Iris pigment epithelial cell (primary cell): Measurements from ENCODE around the gene AP5B1.
A peak's percentile ranks its signal among the peaks of the same experiment; 100 is the strongest.
"Not testable (repeated sequence)": the region's sequence is repeated elsewhere in the genome, so short reads cannot be mapped to it uniquely, and the experiment has no call there.

ENCODE experiments used
- DNase-seq: peaks from one replicate; pipeline ENCODE4 v3.0.0-alpha.2; 2011; ENCODE audit warnings: low read depth

Gene AP5B1

GRCh38 chr11:65786008-65786785 lies 5.4 kb upstream of the AP5B1 start:
- no peak for DNase-seq

- no peak for DNase-seq
Observed at GRCh38 chr11:65785319-65786007, 4.7 kb upstream of the AP5B1 start.

DNA sequence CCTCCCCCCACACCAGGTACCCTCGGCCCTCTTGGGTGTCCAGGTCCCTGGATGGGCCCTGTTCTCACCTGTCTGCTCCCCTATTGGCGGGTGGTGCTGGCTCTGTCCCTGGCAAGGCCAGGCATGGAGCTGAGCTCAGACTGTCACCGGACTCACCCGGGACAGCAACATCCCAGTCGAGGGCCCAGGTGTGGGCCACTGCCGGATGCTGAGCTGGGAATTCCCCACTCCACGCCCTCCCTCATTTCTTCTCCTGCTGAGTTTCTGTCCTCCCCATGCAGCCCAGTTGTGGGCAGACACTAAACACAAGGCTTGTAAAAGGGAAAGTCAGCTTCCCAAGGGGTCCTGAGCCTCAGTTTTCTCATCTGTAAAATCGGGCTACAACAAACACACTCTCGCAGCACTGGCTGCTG lies 2.0 kb upstream of the AP5B1 start:
- no peak for DNase-seq

DNA sequence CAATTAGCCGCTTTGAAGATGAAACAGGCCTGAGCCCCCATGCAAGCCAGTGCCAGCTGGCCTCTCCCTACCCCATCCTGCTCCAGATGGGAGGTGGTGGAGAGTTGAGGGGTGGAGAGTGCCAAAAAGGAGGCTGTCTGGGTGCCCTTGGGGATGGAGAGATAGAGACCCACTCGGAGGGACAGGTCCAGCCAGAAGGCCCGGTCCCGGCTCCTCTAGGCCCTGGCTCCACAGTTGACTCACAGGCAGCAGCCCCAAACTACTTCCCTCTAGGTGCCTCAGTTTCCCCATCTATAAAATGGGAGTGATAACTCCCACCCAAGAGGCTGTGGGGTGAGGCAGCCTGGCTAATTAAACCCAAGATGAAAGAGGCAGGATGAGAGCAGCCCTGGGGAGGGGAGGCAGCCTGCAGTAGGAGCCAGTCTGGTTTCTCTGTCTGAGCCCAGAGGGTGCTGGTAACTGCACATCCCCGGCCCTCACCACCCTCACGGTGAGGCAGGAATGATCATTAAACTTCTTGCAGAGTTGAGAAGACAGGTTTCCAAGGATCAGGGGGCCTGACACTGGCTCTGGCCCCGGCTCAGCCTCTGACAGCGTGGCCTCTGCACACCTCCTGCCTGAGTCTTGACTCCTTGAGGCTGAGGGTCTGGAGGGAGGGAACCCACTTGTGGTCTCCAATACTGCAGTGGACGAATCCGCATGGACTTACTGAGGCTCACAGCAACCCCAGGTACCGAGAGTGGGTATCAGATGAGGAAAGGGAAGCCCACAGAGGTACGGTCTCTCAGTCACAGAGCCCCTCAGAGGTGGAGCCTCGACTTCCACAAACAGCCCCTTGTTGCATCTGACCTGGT lies 1.4 kb upstream of the AP5B1 start:
- DNase-seq = no peak

DNA sequence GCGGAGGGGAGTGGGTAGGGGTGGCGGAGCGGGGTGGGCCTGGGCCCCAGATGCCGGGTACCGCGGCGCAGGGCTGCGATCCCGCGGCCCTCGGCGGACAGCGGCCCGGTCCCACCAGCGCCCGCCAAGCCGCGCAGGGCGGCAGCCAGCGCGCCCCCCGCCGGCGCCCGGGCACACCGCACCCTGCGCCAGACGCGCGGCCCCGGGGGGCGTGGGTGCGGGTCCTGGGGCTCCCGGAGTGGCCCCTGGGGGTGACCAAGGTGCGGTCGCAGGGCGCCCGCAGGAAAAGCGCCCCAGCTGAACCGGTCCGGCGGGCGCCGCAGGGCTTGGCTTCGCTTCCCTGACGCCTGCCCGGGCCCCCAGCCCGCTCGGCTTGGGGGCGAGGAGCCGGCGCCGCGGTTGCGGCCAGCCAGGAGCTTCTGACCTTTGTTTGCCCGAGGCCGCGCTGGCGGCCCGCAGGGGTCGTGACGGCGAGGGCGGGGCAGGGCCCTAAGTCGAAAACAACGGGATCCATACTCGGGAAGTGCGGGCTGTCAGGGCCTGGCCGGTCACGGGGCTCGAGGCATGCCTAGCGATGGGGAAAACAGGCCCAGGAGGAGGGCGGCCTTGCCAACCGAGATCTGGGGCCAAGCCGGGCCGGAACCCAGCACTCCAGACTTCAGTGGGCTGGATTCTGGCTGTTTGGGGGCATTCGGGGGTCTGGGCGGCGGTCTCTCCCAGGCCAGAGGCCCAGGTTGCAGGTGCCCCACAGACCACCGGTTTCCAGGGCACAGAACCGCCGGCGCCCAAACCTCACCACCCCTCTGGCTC lies 581 bp upstream of the AP5B1 start:
- DNase-seq = no peak

DNA sequence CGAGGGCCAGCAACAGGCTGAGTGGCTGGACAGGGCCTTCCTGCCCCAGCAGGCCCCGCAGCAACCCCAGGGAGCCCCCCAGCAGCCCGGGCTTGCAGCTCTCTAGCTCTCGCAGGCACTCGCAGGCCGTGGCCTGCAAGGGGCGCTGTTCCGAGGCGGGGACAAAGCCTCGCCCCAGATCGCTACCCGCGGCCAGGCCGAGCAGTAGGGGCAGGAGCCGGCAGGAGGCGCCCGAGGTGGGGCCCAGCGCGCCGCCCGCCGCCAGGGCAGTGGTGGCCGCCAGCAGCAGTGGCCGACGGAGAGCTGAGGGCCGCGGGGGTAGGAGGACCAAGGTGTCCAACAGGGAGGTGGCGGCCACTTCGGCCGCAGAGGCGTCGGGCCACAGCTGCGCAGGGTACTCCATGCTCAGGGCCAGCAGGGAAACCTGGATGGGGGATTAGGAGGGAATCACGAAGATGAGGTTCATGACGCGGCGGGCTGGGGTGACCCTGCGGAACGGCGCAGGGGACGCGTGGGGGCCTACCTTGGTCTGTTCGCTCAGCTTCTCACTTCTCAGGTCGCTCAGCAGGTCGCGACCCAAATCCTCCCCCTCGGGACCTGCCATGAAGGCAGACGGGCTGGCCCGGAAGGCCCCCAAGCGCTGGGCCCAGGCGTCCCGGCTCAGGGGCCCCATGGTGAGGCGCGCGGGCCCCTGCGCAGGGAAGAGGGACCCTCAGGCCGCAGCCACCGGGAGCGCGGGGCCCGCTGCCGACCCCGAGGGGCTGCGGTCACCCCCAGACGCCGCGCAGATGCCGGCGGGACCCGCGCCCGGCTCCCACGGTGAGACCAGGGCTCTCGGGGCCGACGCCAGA lies 632 bp downstream of the AP5B1 start:
- peak; percentile 79 for DNase-seq

- DNase-seq = no peak
Observed at GRCh38 chr11:65779669-65779918, 1.2 kb downstream of the AP5B1 start.

- no peak for DNase-seq
Observed at GRCh38 chr11:65778901-65779668, 1.7 kb downstream of the AP5B1 start.

- DNase-seq = no peak
Observed at GRCh38 chr11:65778431-65778900, 2.3 kb downstream of the AP5B1 start.

DNA sequence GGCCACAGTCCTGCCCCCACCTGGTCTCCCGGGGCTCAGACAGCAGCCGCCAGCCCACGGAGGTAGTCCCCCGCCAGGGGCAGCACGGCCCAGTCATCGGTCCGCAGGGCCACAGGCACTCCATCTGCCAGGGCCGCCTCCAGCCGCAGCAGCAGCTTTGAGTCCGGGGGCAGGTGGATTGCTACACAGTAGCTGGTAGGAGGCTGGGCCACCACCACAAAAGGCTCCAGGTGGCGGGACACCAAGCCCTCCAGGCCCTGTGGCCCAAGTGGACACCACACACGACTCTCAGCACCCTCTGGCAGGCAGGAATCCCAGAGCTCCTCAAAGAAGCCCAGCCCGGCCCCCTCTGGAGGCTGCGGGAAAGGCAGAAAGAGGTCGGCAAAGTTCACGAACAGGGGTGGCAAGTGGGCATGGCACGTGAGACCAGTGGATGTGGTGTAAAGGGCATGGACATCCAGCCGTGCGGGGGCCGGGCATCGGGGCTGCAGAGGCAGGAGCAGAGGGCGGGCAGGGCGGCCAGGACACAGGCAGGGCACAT lies 2.9 kb downstream of the AP5B1 start:
- DNase-seq = no peak

DNA sequence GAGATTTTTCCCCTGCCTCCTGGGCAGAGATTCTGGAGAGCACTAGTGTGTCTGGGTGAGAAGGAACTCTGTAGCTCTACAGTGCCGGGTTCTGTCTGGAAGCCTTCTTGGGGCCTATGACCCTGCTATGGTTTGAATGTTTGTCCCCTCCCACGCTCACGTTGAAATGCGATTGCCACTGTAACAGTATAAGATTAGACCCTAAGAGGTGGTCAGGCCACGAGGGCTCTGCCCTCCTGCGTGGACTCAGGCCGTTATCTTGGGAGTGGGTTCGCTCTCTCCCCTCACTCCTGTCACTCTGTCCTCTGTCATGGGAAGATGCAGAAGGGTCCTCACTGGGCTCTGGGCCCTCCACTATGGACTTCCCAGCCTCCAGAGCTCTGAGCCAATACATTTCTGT lies 3.5 kb downstream of the AP5B1 start:
- DNase-seq = no peak

GRCh38 chr11:65776710-65777141 lies 4.0 kb downstream of the AP5B1 start:
- no peak for DNase-seq

DNA sequence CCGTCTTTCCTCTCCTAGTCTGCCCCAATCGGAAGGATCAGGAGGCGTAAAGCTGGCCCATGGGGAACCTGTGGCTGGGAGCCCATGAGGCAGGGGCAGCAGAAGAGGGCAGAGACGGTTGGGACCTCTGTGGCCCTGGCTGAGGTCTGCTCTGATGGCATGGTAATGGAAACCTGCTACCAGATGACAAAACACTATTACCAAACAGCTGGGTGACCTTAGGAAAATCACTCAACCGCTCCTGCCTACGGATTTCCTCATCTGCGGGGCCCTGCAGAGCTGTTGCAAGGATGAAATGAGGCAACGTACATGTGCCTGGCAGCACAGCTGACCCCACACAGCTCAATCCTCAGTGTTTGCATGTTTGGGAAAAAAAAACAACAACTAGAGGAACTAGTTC lies 4.6 kb downstream of the AP5B1 start:
- DNase-seq = peak; percentile 56

GRCh38 chr11:65774525-65775306 lies 6.1 kb downstream of the AP5B1 start:
- no peak for DNase-seq

DNA sequence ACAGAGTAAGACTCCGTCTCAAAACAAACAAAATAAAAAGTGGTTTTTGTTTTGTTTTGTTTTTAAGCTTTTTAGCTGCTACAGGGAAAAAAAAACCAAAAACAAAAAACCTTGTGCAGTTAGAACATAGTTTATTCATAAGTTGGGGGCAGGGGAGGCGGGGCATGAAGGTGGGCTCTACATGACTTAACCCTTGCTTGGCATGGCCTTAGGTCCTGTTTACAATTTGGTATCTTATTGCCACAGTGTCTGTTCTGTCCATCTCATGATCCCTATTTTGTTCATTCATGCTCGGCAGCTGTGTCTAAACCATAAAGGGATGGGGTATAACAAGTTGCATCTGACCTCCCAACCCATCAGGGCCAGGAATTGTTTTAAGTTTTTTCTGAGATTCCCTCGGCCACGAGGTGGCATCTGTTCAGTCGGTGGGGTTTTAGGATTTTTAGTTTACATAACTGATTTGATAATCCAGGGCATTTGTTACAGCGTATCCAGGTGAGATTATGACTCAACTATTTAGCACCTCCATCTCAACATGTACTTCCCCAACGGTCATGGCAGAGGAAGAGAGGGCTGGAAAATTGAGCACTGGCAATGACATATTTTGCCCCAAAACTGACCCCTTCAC lies 6.9 kb downstream of the AP5B1 start:
- no peak for DNase-seq

GRCh38 chr11:65771589-65772112 lies 9.1 kb downstream of the AP5B1 start:
- no peak for DNase-seq

DNA sequence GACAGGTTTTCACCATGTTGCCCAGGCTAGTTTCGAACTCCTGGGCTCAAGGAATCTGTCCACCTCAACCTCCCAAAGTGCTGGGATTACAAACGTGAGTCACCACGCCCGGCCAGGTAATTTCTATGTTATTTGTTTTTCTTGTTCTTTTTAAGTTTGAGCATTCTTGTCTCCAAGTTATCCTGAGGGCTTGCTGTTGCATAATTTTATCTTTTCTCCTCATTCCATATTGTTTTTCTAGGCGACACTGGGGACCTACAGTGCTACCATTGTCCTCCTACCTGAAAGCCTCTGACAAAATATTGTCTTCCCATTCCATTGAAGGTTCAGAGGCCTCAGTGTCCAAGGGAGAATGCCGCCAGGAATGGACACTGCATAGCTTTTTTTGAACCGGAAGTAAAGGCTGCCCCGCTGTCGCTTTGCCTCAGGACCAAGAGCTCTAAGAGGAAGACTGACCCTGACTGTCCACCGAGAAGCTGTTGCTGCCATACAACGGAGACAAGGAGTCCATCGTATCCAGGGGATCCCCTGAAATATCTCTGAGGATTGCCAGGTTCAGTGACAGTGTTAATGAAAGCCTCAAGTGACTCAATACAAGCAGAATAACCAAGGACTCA lies 9.7 kb downstream of the AP5B1 start:
- DNase-seq = no peak

DNA sequence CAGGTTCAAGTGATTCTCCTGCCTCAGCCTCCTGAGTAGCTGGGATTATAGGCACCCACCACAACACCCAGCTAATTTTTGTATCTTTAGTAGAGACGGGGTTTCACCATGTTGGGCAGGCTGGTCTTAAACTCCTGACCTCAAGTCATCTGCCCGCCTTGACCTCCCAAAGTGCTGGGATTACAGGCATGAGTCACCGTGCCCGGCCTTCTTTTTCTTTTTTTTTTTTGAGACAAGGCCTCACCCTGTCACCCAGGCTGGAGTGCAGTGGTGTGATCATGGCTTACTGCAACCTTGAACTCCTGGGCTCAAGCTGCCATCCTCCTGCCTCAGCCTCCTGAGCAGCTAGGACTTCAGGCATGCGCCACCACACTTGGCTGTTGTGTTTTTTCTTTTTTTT lies 13.0 kb downstream of the AP5B1 start:
- DNase-seq = not testable (repeated sequence)
